ENCODE data around the gene RBPJ. TPM values are rescaled to one million over a fixed set of nuclear protein-coding genes. Genes with fewer than 3 reads are reported as not detected.

RBPJ gene
- total RNA-seq, 4 donors from 2014 or later, result 28.7 to 65.6 (median 37.1) TPM

GRCh38 chr4:26433556-26433955, 112.7 kb downstream of the RBPJ start:
- H3K27ac ChIP-seq, result no peak overlapping the region
- 88 to 94% methylated on average over 1 of the region's 1 CpG for WGBS, 2 donors
- H3K36me3 ChIP-seq, result peaks cover 0 to 54% (median 0%) of the 10 kb centered on the region in 3 donors
- intact Hi-C loops (cut with DNase I), result no loop called here
- H3K4me3 ChIP-seq, result no peak overlapping the region
- no peak for TF ChIP-seq CTCF (IDR thresholded peaks at IDR 0.05)
- no peak for TF ChIP-seq POLR2A (IDR thresholded peaks at IDR 0.05)
- H3K27me3 ChIP-seq, result no peaks in the 10 kb centered on the region
- H3K4me1 ChIP-seq, result peaks cover 0 to 37% (median 7%) of the 10 kb centered on the region in 3 donors
- no peak for DNase-seq
- H3K9me3 ChIP-seq, result no peaks in the 10 kb centered on the region

- Histone ChIP-seq H3K9me3 (no peaks in the 10 kb centered on the region), H3K27ac (no peak overlapping the region), H3K4me3 (no peak overlapping the region), H3K36me3 (peaks cover 0 to 51% (median 0%) of the 10 kb centered on the region in 3 donors), H3K4me1 (peaks cover 0 to 37% (median 7%) of the 10 kb centered on the region in 3 donors), H3K27me3 (no peaks in the 10 kb centered on the region)
- 21 to 30% methylated on average over 2 of the region's 2 CpGs for WGBS, 2 donors
- intact Hi-C loops (cut with DNase I), result no loop called here
- no peak for DNase-seq
- TF ChIP-seq POLR2A (IDR thresholded peaks at IDR 0.05) (no peak), CTCF (IDR thresholded peaks at IDR 0.05) (no peak)
Measured at GRCh38 chr4:26434030-26434639, 113.3 kb downstream of the RBPJ start.

GRCh38 chr4:26441102-26441501, 120.3 kb downstream of the RBPJ start:
- intact Hi-C loops (cut with DNase I), result no loop called here
- Histone ChIP-seq H3K9me3 (no peaks in the 10 kb centered on the region), H3K27ac (no peak overlapping the region), H3K27me3 (no peaks in the 10 kb centered on the region), H3K4me1 (no peaks in the 10 kb centered on the region), H3K36me3 (peaks cover 0 to 28% (median 0%) of the 10 kb centered on the region in 3 donors), H3K4me3 (no peak overlapping the region)
- DNase-seq, result no peak
- TF ChIP-seq CTCF (IDR thresholded peaks at IDR 0.05) (no peak), POLR2A (IDR thresholded peaks at IDR 0.05) (no peak)
- 53 to 70% methylated on average over 7 of the region's 7 CpGs for WGBS, 2 donors

- WGBS, 2 donors, result 93 to 100% methylated on average over 5 of the region's 5 CpGs
- H3K4me1 ChIP-seq, result no peaks in the 10 kb centered on the region
- TF ChIP-seq CTCF (IDR thresholded peaks at IDR 0.05) (no peak), POLR2A (IDR thresholded peaks at IDR 0.05) (no peak)
- no peak for DNase-seq
- no peak overlapping the region for H3K27ac ChIP-seq
- intact Hi-C loops (cut with DNase I), result no loop called here
- no peaks in the 10 kb centered on the region for H3K27me3 ChIP-seq
- H3K36me3 ChIP-seq, result peaks cover 0 to 21% (median 0%) of the 10 kb centered on the region in 3 donors
- no peaks in the 10 kb centered on the region for H3K9me3 ChIP-seq
- no peak overlapping the region for H3K4me3 ChIP-seq
Measured at GRCh38 chr4:26441771-26442170, 121.0 kb downstream of the RBPJ start.

GRCh38 chr4:26447378-26447777, 126.6 kb downstream of the RBPJ start:
- TF ChIP-seq POLR2A (IDR thresholded peaks at IDR 0.05) (no peak), CTCF (IDR thresholded peaks at IDR 0.05) (no peak)
- H3K9me3 ChIP-seq, result no peaks in the 10 kb centered on the region
- H3K4me1 ChIP-seq, result no peaks in the 10 kb centered on the region
- DNase-seq, result no peak
- H3K4me3 ChIP-seq, result no peak overlapping the region
- no peak overlapping the region for H3K27ac ChIP-seq
- intact Hi-C loops (cut with DNase I), result no loop called here
- WGBS, 2 donors, result 69 to 71% methylated on average over 6 of the region's 8 CpGs
- no peaks in the 10 kb centered on the region for H3K27me3 ChIP-seq
- H3K36me3 ChIP-seq, result no peaks in the 10 kb centered on the region

Measured in esophagus squamous epithelium (tissue), 5 donors.